ENCODE results near the gene ZNF384.

DNA sequence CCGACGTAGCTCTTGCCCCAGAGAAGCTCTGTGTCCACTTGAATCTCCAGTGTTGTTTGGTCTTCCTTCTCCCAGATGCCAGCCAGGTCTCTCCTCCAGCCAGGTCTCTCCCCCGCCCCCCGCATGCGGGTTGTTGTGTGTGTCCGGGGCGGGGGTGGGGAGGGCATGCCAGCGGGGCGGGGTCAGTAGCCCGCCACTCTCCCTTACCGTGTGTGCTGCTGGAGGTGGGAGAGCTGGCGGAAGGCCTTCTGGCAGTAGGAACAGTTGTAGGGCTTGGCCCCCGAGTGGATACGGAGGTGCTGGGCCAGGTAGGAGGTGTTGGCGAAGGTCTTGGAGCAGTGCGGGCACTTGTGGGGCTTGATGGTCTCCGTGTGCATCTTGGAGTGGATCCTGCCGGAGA is 17.0 kb downstream of the ZNF384 start:
- TF ChIP-seq CTCF (IDR thresholded peaks at IDR 0.05) (no peak), POLR2A (IDR thresholded peaks at IDR 0.05) (no peak)

All from testis (tissue), 2 donors.